ENCODE measurements around the gene AIP. TPM values are rescaled to one million over a fixed set of nuclear protein-coding genes. Genes with fewer than 3 reads are reported as not detected.

The AIP gene
- total and polyA plus RNA-seq, 2 of the 8 experiments (the other 6 are each of a cell fraction or from before 2014, with no cell fraction given) = 29.8 to 54.4 TPM

DNA sequence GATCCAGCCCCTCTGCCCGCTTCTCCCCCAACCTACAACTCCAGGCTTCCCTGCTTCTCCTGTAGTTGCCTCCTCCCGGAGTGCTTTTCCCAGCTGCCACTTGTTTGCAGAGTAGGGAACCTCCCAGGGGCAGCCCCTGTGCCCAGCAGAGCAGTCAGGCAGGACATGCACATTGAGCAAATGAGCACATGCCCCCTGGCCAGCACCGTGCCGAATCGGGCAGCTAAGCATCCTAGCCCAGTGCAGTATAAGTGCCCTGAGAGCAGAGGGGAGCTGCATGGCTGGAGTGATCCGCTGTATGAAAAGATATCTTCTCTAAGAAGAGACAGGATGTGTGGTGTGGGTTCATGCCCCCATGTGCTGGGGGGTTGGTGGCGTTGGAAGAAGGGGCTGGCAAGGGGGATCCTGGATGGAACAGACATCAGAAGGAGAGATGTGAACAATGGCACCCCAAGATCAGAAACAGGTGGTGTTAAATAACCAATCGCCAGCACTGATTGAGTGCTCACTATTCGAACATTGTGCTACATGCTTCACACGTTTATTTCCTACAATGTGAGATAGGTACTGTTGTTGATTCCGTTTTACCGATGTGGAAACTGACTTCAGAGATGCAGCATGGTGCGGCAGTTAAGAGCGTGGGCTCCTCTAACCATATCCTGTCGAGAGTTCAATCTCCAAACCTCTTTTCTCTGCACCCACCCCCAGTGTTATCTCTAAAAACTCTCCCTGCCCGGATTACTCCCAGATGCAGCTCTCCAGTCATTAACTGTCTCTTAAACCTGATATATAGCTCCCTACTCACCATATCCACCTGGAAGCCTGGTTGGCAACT is 1.2 kb downstream of the AIP start (continued):
- TF ChIP-seq, protein P1, sequence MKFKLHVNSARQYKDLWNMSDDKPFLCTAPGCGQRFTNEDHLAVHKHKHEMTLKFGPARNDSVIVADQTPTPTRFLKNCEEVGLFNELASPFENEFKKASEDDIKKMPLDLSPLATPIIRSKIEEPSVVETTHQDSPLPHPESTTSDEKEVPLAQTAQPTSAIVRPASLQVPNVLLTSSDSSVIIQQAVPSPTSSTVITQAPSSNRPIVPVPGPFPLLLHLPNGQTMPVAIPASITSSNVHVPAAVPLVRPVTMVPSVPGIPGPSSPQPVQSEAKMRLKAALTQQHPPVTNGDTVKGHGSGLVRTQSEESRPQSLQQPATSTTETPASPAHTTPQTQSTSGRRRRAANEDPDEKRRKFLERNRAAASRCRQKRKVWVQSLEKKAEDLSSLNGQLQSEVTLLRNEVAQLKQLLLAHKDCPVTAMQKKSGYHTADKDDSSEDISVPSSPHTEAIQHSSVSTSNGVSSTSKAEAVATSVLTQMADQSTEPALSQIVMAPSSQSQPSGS (IDR thresholded peaks at IDR 0.05; ENCODE audit: low read length) = no peak
- no peak for TF ChIP-seq SP1 (IDR thresholded peaks at IDR 0.05; ENCODE audit: low read depth, low read length)
- TF ChIP-seq EP300 (IDR thresholded peaks at IDR 0.05; ENCODE audit: borderline replicate concordance in 1 of 2, low read depth in 2 of 2, low read length in 2 of 2) = no peak
- no peak for TF ChIP-seq KDM5A (IDR thresholded peaks at IDR 0.05; ENCODE audit: low read length)
- no peak for TF ChIP-seq GABPA (IDR thresholded peaks at IDR 0.05; ENCODE audit: borderline replicate concordance, insufficient read depth, low read length)
- no peak for TF ChIP-seq CBX5 (IDR thresholded peaks at IDR 0.05; ENCODE audit: low read depth, low read length)

Data from H1 (cell line).